Right lobe of liver (tissue), 4 donors: ENCODE data around the gene CDC42BPA.

Source experiments
- POLR2A ChIP-seq: fragments of 450-650 bp; IDR thresholded peaks from one replicate; pipeline ENCODE4 v1.6.1; 2017; ENCODE audit warnings: antibody characterized with exemption, mild to moderate bottlenecking
- TF ChIP-seq, protein P1 (sequence below), 4 donors: fragments of 200-600 bp in 3 of 4; fragments of 450-650 bp in 1 of 4; IDR thresholded peaks; one replicate each; pipeline versions ENCODE4 v1.5.1 to v1.8.0; 2016 to 2022; ENCODE audit warnings: antibody characterized with exemption in 4 of 4, mild to moderate bottlenecking in 2 of 4
- donor health status: DM: no; HTN: no; CAD: no.
- donor health status: DM: no; HTN: no; CAD: no.
- donor health status: DM: no; HTN: yes; CAD: no.

DNA sequence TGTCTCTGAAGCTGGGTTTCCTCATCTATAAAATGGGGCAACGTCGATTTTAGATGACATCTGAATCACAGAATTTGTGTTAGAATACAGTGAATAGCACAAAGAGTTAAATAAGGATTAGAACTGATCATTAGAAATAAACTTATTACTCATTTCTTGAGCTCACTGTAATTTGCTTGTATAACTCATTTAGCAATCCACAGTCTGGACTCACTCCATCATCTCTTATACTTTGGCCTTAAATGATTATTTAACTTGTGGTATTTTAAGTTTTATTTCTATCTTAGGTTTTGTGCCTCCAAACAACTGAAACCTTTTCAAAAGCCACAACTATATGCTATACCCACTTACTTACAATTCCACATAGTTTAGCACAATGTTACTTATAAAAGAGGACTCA is 128.0 kb downstream of the CDC42BPA start:
- TF ChIP-seq, protein P1, sequence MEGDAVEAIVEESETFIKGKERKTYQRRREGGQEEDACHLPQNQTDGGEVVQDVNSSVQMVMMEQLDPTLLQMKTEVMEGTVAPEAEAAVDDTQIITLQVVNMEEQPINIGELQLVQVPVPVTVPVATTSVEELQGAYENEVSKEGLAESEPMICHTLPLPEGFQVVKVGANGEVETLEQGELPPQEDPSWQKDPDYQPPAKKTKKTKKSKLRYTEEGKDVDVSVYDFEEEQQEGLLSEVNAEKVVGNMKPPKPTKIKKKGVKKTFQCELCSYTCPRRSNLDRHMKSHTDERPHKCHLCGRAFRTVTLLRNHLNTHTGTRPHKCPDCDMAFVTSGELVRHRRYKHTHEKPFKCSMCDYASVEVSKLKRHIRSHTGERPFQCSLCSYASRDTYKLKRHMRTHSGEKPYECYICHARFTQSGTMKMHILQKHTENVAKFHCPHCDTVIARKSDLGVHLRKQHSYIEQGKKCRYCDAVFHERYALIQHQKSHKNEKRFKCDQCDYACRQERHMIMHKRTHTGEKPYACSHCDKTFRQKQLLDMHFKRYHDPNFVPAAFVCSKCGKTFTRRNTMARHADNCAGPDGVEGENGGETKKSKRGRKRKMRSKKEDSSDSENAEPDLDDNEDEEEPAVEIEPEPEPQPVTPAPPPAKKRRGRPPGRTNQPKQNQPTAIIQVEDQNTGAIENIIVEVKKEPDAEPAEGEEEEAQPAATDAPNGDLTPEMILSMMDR (IDR thresholded peaks at IDR 0.05): no peak
- TF ChIP-seq POLR2A: no peak
